Peyer's patch (tissue), 4 donors: ENCODE results near the gene CACNA1I.

Experiments
- POLR2A ChIP-seq, 2 donors: fragments of 450-650 bp; IDR thresholded peaks; one replicate each; pipeline ENCODE4 v1.5.1; 2017; ENCODE audit warnings: antibody characterized with exemption in 2 of 2, mild to moderate bottlenecking in 2 of 2, moderate library complexity in 2 of 2
- TF ChIP-seq, protein P1 (sequence below), 6 experiments: fragments of 450-650 bp in 4 of 6; fragments of 200-600 bp in 2 of 6; sonication (generic) in 1 of 6; IDR thresholded peaks; one replicate each; pipeline ENCODE4 v1.5.1; 2017 to 2019; ENCODE audit warnings: antibody characterized with exemption in 6 of 6, mild to moderate bottlenecking in 3 of 6, moderate library complexity in 1 of 6

GRCh38 chr22:39545386-39546365 is 24.9 kb upstream of the CACNA1I start:
- TF ChIP-seq, protein P1, sequence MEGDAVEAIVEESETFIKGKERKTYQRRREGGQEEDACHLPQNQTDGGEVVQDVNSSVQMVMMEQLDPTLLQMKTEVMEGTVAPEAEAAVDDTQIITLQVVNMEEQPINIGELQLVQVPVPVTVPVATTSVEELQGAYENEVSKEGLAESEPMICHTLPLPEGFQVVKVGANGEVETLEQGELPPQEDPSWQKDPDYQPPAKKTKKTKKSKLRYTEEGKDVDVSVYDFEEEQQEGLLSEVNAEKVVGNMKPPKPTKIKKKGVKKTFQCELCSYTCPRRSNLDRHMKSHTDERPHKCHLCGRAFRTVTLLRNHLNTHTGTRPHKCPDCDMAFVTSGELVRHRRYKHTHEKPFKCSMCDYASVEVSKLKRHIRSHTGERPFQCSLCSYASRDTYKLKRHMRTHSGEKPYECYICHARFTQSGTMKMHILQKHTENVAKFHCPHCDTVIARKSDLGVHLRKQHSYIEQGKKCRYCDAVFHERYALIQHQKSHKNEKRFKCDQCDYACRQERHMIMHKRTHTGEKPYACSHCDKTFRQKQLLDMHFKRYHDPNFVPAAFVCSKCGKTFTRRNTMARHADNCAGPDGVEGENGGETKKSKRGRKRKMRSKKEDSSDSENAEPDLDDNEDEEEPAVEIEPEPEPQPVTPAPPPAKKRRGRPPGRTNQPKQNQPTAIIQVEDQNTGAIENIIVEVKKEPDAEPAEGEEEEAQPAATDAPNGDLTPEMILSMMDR (IDR thresholded peaks at IDR 0.05) = no peak
- TF ChIP-seq POLR2A (IDR thresholded peaks at IDR 0.05) = no peak
